Tibial nerve (tissue), 4 donors: ENCODE measurements around the gene IGLON5. TPM values are rescaled to one million over a fixed set of nuclear protein-coding genes. Genes with fewer than 3 reads are reported as not detected.

ENCODE experiments used
- DNase-seq, 2 donors: peaks; one replicate each; pipeline ENCODE4 v3.0.0-alpha.2; 2019; ENCODE audit warnings: low spot score in 2 of 2
- H3K27ac ChIP-seq, 4 donors: fragments of 200-600 bp; sonication (generic) in 3 of 4; one replicate each; pipeline ENCODE4 v1.5.1; 2017 to 2019; ENCODE audit warnings: mild to moderate bottlenecking in 1 of 4
- H3K27me3 ChIP-seq, 2 donors: fragments of 200-600 bp; sonication (generic) in 1 of 2; one replicate each; pipeline versions ENCODE4 v1.5.1 to v1.6.0; 2017 to 2019
- H3K36me3 ChIP-seq, 3 donors: fragments of 200-600 bp; sonication (generic); one replicate each; pipeline ENCODE4 v1.5.1; 2018 to 2019
- H3K4me1 ChIP-seq, 4 donors: fragments of 200-600 bp; sonication (generic) in 3 of 4; one replicate each; pipeline ENCODE4 v1.5.1; 2017 to 2019
- H3K4me3 ChIP-seq, 4 donors: fragments of 200-600 bp; sonication (generic) in 3 of 4; one replicate each; pipeline ENCODE4 v1.5.1; 2017 to 2019; ENCODE audit warnings: mild to moderate bottlenecking in 1 of 4, moderate library complexity in 1 of 4
- H3K9me3 ChIP-seq, 4 donors: fragments of 200-600 bp; sonication (generic) in 3 of 4; one replicate each; pipeline ENCODE4 v1.5.1; 2017 to 2019
- EP300 ChIP-seq, 2 donors: sonication (generic); formaldehyde crosslinking; IDR thresholded peaks; one replicate each; pipeline ENCODE4 v1.6.1; 2017; ENCODE audit warnings: antibody characterized with exemption in 2 of 2, mild to moderate bottlenecking in 1 of 2
- POLR2A ChIP-seq, 2 donors: fragments of 450-650 bp; IDR thresholded peaks; one replicate each; pipeline ENCODE4 v1.6.1; 2017; ENCODE audit warnings: antibody characterized with exemption in 2 of 2, mild to moderate bottlenecking in 2 of 2, moderate library complexity in 2 of 2
- WGBS, 2 donors: methylation state at CpG; one replicate each; pipeline ENCODE4 v1.1.5; 2018; 5-methylcytosine and 5-hydroxymethylcytosine counted together
- total RNA-seq, 4 donors: library from RNA; depleted of rRNA; stranded (reverse); fragments of >200 nt; gene quantifications; one replicate each; pipeline ENCODE4 v1.1.0, GENCODE V29; 2016
- TF ChIP-seq, protein P1 (sequence below), 5 experiments: fragments of 200-600 bp in 3 of 5; fragments of 450-650 bp in 2 of 5; sonication (generic) in 3 of 5; IDR thresholded peaks; one replicate each; pipeline ENCODE4 v1.5.1; 2016 to 2019; ENCODE audit warnings: antibody characterized with exemption in 5 of 5, mild to moderate bottlenecking in 3 of 5, moderate library complexity in 2 of 5

IGLON5 gene
- total RNA-seq, 4 donors from 2014 or later = 0.30 TPM; not detected in 3

DNA sequence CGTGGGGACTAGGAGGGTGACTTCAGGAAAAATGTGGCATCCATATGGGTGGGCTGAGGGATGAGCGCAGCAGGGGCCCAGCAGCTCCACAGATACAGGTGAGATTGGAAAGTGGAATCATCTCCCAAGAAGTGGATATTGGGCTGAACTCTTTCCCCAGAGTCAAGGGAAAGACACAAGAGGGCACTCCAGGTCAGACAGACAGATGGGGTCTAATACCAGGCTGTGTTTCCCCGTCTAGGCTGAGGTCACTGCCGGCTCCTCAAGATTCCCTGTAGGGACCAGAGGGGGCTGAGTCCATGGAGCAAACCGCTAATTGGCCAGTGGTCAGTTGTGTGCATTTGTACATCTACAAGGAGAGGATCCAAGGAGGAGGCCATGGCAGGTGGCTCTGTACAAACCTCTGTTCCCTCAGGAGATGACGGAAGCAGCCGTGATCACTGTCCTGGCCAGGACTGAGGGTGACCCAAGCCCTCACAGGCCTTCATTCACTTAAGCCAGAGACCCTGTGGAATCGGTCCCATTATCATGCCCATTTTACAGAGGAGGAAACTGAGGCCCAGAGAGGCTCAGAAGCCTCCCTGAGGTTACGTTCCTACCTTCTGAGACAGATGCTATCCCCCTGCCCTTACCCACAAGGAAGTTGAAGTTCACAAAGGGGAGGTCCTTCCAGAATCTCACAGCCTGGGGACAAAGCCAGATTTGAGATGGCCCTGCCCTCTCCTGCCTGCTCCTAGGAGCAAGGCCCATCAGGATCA is 14.9 kb upstream of the IGLON5 start:
- TF ChIP-seq EP300 (IDR thresholded peaks at IDR 0.05) (no peak), POLR2A (IDR thresholded peaks at IDR 0.05) (no peak)
- TF ChIP-seq, protein P1, sequence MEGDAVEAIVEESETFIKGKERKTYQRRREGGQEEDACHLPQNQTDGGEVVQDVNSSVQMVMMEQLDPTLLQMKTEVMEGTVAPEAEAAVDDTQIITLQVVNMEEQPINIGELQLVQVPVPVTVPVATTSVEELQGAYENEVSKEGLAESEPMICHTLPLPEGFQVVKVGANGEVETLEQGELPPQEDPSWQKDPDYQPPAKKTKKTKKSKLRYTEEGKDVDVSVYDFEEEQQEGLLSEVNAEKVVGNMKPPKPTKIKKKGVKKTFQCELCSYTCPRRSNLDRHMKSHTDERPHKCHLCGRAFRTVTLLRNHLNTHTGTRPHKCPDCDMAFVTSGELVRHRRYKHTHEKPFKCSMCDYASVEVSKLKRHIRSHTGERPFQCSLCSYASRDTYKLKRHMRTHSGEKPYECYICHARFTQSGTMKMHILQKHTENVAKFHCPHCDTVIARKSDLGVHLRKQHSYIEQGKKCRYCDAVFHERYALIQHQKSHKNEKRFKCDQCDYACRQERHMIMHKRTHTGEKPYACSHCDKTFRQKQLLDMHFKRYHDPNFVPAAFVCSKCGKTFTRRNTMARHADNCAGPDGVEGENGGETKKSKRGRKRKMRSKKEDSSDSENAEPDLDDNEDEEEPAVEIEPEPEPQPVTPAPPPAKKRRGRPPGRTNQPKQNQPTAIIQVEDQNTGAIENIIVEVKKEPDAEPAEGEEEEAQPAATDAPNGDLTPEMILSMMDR (IDR thresholded peaks at IDR 0.05) = no peak
- H3K27ac ChIP-seq = no peak overlapping the region
- no peak overlapping the region for H3K4me3 ChIP-seq
- DNase-seq = no peak
- no peaks in the 10 kb centered on the region for H3K4me1 ChIP-seq
- peaks cover 0 to 7% of the 10 kb centered on the region in 2 donors for H3K27me3 ChIP-seq
- H3K9me3 ChIP-seq = peaks cover 0 to 8% (median 0%) of the 10 kb centered on the region in 4 donors
- WGBS, 2 donors = 49 to 58% methylated on average over 9 of the region's 9 CpGs
- H3K36me3 ChIP-seq = no peaks in the 10 kb centered on the region

DNA sequence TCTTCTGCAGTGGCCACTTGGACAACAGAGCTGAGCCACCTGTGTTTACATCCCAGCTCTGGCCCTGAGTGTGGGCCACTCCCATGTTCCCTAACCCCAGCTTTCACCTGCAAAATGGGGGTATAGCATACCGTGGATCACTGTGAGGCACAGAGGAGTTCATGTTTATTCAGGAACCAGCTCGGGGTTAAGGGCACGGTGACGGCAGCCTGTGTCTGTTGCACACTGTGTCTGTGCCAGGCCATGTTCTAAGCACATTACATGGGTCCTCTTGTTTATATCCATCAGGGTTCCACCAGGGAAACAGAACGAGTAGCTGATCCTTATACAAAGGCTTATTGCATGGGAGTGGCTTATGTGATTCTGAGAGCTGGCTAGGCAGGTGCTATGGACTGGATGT is 14.0 kb upstream of the IGLON5 start:
- peaks cover 0 to 7% of the 10 kb centered on the region in 2 donors for H3K27me3 ChIP-seq
- H3K4me3 ChIP-seq = no peak overlapping the region
- no peaks in the 10 kb centered on the region for H3K4me1 ChIP-seq
- TF ChIP-seq EP300 (IDR thresholded peaks at IDR 0.05) = no peak
- no peak for TF ChIP-seq POLR2A (IDR thresholded peaks at IDR 0.05)
- TF ChIP-seq, protein P1 (IDR thresholded peaks at IDR 0.05) = no peak
- DNase-seq = no peak
- H3K36me3 ChIP-seq = no peaks in the 10 kb centered on the region
- WGBS, 2 donors = 58 to 73% methylated on average over 5 of the region's 5 CpGs
- peaks cover 0 to 16% (median 0%) of the 10 kb centered on the region in 4 donors for H3K9me3 ChIP-seq
- no peak overlapping the region for H3K27ac ChIP-seq

DNA sequence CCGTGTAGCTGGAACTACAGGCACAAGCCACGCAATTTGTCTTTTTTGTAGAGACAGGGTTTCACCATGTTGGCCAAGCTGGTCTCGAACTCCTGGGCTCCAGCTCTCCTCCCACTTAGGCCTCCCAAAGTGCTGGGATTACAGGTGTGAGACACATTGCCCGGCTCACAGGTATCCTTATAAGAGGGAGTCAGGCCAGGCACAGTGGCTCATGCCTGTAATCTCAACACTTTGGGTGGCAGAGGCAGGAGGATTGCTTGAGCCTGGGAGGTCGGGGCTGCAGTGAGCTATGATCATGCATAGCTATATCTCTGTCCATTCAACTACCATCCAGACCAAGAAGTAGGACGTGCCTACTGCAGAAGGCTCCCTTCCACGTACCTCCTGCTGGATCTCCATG is 10.2 kb upstream of the IGLON5 start:
- Histone ChIP-seq H3K9me3 (peaks cover 0 to 51% (median 4%) of the 10 kb centered on the region in 4 donors), H3K27ac (no peak overlapping the region), H3K4me1 (no peaks in the 10 kb centered on the region), H3K27me3 (no peaks in the 10 kb centered on the region), H3K36me3 (no peaks in the 10 kb centered on the region), H3K4me3 (no peak overlapping the region)
- WGBS, 2 donors = 78 to 79% methylated on average over 7 of the region's 7 CpGs
- no peak for DNase-seq
- no peak for TF ChIP-seq POLR2A (IDR thresholded peaks at IDR 0.05)
- TF ChIP-seq, protein P1 (IDR thresholded peaks at IDR 0.05) = no peak
- TF ChIP-seq EP300 (IDR thresholded peaks at IDR 0.05) = no peak

DNA sequence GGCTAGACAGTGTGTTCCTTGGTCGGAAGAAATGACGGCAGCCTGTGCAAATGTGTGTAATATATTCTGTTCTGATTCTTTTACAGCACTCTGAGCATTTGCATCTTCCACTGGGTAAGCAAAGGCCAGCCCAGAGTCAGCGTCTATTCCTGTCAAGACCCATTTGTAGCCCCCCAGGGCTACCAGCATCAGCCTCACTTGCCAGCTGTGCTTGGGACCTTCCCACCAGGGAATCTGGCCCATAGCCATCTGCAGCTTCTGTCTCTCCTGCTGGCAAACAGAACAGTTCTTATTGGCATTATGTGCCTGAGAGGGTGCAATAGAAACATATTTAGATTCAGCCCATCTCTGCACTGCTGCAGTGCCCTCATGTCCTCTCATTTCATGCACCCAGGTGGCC is 6.0 kb upstream of the IGLON5 start:
- WGBS, 2 donors = 76 to 78% methylated on average over 3 of the region's 3 CpGs
- peaks cover 0 to 22% of the 10 kb centered on the region in 2 donors for H3K27me3 ChIP-seq
- no peak overlapping the region for H3K27ac ChIP-seq
- peaks cover 0 to 67% (median 4%) of the 10 kb centered on the region in 4 donors for H3K9me3 ChIP-seq
- no peak for DNase-seq
- H3K36me3 ChIP-seq = no peaks in the 10 kb centered on the region
- no peaks in the 10 kb centered on the region for H3K4me1 ChIP-seq
- no peak overlapping the region for H3K4me3 ChIP-seq
- TF ChIP-seq, protein P1 (IDR thresholded peaks at IDR 0.05) = no peak
- no peak for TF ChIP-seq EP300 (IDR thresholded peaks at IDR 0.05)
- no peak for TF ChIP-seq POLR2A (IDR thresholded peaks at IDR 0.05)

DNA sequence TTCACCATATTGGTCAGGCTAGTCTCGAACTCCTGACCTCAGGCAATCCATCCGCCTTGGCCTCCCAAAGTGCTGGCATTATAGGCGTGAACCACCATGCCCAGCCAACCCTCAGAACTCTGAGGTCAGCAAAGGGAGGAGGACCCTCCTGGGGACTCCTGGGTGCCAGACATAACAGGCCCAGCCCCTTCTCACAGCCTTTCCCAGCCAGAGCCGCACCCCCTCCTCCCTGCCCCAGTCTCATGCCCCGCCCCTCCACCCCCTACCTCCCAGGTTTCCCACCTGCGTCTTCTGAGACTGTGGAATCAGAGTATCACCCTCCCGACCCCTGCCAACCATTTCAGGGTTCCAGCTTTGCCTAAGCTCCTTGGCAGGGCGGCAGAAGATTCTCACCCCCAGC is 5.2 kb downstream of the IGLON5 start:
- WGBS, 2 donors = 66% methylated on average over 7 to 8 of the region's 8 CpGs
- no peak for DNase-seq
- TF ChIP-seq, protein P1 (IDR thresholded peaks at IDR 0.05) = no peak
- TF ChIP-seq POLR2A (IDR thresholded peaks at IDR 0.05) (no peak), EP300 (IDR thresholded peaks at IDR 0.05) (no peak)
- no peak overlapping the region for H3K27ac ChIP-seq
- no peak overlapping the region for H3K4me3 ChIP-seq
- H3K36me3 ChIP-seq = no peaks in the 10 kb centered on the region
- H3K4me1 ChIP-seq = no peaks in the 10 kb centered on the region
- peaks cover 0 to 15% (median 0%) of the 10 kb centered on the region in 4 donors for H3K9me3 ChIP-seq
- peaks cover 0 to 21% of the 10 kb centered on the region in 2 donors for H3K27me3 ChIP-seq
